ENCODE measurements around the gene SLC44A2. TPM values are rescaled to one million over a fixed set of nuclear protein-coding genes. Genes with fewer than 3 reads are reported as not detected.
A peak's percentile ranks its signal among the peaks of the same experiment; 100 is the strongest.

The SLC44A2 gene
- total and polyA plus RNA-seq, 2 of the 13 experiments (the other 11 are each of a cell fraction or from before 2014, with no cell fraction given), result 2.4 to 5.6 TPM

GRCh38 chr19:10644260-10645007 lies 19.1 kb downstream of the SLC44A2 start (continued):
- TF ChIP-seq ZXDC (CRISPR knock-in tag; IDR thresholded peaks at IDR 0.05) (no peak), ZNF580 (CRISPR knock-in tag; IDR thresholded peaks at IDR 0.05; ENCODE audit: borderline replicate concordance, low read depth) (no peak), RAD21 (CRISPR knock-in tag; IDR thresholded peaks at IDR 0.05) (peak; percentile 92), ZNF550 (CRISPR knock-in tag; IDR thresholded peaks at IDR 0.05; ENCODE audit: borderline replicate concordance) (no peak), ASH2L (IDR thresholded peaks at IDR 0.05; ENCODE audit: insufficient read length, low read depth, low read length) (no peak), NFIC (IDR thresholded peaks at IDR 0.05; ENCODE audit: low read length) (no peak), ETV6 (CRISPR knock-in tag; conservative IDR thresholded peaks at IDR 0.05) (no peak), JUN (CRISPR knock-in tag; IDR thresholded peaks at IDR 0.05) (no peak), ZC3H4 (CRISPR knock-in tag; IDR thresholded peaks at IDR 0.05; ENCODE audit: borderline replicate concordance) (no peak), HOXD1 (CRISPR knock-in tag; IDR thresholded peaks at IDR 0.05) (no peak), HDAC6 (IDR thresholded peaks at IDR 0.05; ENCODE audit: low read depth, low read length) (no peak), ZNF383 (CRISPR knock-in tag; IDR thresholded peaks at IDR 0.05; ENCODE audit: borderline replicate concordance) (no peak), ZNF264 (CRISPR knock-in tag; IDR thresholded peaks at IDR 0.05) (no peak), SRSF1 (optimal IDR thresholded peaks at IDR 0.05; ENCODE audit: low read depth, low read length) (no peak), ZNF660 (CRISPR knock-in tag; IDR thresholded peaks at IDR 0.05; ENCODE audit: borderline replicate concordance, low read depth) (no peak), KLF11 (CRISPR knock-in tag; IDR thresholded peaks at IDR 0.05) (no peak), ATF4 (CRISPR knock-in tag; IDR thresholded peaks at IDR 0.05) (no peak), SOX6 (IDR thresholded peaks at IDR 0.05) (no peak), SOX6 (CRISPR knock-in tag; IDR thresholded peaks at IDR 0.05) (no peak), HINFP (CRISPR knock-in tag; IDR thresholded peaks at IDR 0.05; ENCODE audit: low read depth) (no peak), ZNF644 (CRISPR knock-in tag; IDR thresholded peaks at IDR 0.05; ENCODE audit: low read depth) (no peak; the same call in 1 of the 2 replicates)

Measured in HepG2 (cell line).